GM13976 (cell line): ENCODE measurements around the gene ERC2.

ENCODE experiments used
- DNase-seq: peaks from one replicate; pipeline ENCODE4 v3.0.0; 2012; ENCODE audit warnings: low spot score
- in situ Hi-C: fragments of 300-500 bp; cut with MboI; formaldehyde crosslinking; loops from one replicate; pipeline ENCODE4 v1.12.0; 2022; ENCODE audit warnings: low sequenced_read_pairs, mixed read lengths, inconsistent platforms; ENCODE audit not compliant: unreplicated experiment
- TF ChIP-seq, protein P1 (sequence below): IDR thresholded peaks from 2 replicates; pipeline ENCODE4 v1.5.1; 2012; ENCODE audit warnings: borderline replicate concordance, mild to moderate bottlenecking; ENCODE audit not compliant: insufficient read depth; ENCODE audit errors: extremely low read depth, missing control alignments, control extremely low read depth

The ERC2 gene

DNA sequence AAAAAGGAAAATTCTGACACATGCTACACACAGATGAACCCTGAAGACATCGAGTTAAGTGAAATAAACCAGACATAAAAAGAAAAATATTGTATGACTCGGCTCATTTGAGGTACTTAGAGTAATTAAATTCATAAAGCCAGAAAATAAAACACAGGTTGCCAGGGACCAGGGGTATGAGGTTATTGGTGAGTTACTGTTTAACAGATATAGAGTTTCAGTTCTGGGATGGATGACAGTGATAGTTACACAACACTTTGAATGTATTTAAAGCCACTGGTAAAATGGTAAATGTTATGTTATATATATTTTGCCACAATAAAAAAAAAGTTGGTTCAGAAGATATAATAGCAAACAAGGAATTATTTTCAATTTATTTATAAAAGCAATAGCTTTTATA lies 545.1 kb downstream of the ERC2 start:
- in situ Hi-C loops: no loop called here
- DNase-seq: no peak
- TF ChIP-seq, protein P1, sequence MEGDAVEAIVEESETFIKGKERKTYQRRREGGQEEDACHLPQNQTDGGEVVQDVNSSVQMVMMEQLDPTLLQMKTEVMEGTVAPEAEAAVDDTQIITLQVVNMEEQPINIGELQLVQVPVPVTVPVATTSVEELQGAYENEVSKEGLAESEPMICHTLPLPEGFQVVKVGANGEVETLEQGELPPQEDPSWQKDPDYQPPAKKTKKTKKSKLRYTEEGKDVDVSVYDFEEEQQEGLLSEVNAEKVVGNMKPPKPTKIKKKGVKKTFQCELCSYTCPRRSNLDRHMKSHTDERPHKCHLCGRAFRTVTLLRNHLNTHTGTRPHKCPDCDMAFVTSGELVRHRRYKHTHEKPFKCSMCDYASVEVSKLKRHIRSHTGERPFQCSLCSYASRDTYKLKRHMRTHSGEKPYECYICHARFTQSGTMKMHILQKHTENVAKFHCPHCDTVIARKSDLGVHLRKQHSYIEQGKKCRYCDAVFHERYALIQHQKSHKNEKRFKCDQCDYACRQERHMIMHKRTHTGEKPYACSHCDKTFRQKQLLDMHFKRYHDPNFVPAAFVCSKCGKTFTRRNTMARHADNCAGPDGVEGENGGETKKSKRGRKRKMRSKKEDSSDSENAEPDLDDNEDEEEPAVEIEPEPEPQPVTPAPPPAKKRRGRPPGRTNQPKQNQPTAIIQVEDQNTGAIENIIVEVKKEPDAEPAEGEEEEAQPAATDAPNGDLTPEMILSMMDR: no peak

DNA sequence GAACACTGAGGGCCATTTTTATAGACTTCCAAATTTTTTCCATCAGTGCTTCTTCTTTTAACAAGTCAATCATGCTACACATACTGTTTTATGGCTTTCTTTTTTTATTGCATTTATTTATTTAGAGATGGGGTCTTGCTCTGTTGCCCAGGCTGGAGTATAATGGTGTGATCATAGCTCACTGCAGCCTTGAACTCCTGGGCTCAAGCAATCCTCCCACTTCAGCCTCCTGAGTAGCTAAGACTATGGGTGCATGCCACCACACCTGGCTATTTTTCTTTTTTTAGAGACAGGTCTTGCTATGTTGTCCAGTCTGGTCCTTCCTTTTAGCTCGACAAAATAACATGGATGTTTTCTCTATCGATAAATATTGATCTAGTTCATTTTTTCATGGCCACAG lies 555.4 kb downstream of the ERC2 start:
- in situ Hi-C loops: no loop called here
- DNase-seq: no peak
- TF ChIP-seq, protein P1: no peak

DNA sequence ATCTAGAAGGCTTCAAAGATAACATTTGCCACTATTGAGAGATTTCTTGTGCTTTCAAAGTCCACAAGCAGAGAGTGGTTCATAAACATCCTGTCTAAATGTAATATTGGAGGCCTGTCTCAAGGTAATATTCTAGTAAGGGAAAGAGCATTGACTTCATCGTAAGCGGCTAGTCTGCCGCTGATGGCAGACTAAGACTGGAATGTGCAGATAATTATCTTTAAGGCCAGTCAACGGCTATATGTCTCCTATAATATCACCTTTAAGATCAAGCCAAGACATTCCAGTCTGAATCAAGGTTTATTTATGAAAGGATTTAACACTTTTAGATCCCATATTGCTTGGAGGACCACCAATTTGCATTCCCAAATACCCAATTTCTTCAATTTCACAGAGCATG lies 557.0 kb downstream of the ERC2 start:
- TF ChIP-seq, protein P1: no peak
- in situ Hi-C loops: no loop called here
- DNase-seq: no peak

DNA sequence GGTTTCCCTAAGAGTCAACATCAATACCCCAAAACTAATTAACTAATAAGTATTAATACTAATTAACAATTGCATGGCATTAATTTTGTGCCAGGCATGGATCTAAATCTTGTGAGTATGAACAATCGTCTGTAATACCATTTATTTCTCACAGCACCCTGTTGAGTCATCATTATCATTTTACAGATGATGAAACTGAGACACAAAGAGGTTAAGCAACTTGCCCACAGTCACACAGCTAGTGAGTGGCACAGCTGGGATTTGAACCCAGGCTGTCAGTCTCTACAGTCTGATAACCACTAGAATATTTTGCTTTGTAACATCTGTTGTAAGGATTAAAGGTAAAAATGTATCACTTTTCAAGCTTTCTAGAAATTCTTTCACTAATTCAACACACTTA lies 557.7 kb downstream of the ERC2 start:
- in situ Hi-C loops: no loop called here
- TF ChIP-seq, protein P1: no peak
- DNase-seq: no peak

DNA sequence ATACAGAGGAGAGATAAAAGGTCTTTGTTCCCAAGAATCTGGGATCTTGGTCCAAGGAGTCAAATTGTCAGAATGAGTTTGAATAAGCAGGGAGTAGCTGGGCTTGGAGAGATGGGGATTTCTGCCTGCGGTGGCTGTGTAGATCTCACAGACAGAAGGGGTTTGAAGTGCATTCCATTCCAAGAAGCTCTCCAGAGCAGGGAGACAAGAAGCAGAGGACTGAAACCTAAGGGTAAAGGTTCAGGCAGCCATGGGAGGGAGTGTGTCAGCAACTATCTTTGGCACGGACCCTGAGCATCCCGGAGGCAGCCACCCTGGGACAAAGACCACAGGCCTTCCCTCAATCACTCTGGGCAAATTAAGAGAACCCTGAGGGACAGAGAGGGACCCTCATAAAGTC lies 558.9 kb downstream of the ERC2 start:
- TF ChIP-seq, protein P1: no peak
- in situ Hi-C loops: no loop called here
- DNase-seq: no peak

DNA sequence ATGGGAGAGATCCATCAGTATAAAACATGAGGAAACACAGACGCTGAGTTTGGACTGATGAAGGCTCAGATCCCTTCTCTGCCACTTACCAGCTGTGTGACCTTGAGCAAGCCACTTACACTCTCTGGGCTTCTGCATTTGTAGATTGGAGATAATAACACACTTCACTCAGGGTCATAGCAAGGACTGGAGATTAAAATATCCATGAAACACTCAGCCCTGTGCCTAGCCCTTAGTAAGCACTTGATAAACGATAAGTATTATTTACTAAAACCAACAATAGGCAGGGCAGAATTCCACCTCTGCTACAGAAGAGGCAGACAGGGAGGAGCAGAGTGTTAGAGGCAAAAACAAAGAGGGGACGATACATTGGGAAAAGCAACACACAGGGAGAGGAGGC lies 560.7 kb downstream of the ERC2 start:
- in situ Hi-C loops: no loop called here

More for the DNA sequence above, 560.7 kb downstream of the ERC2 start:
- no peak for DNase-seq
- TF ChIP-seq, protein P1: no peak
